ENCODE measurements around the gene CTTN. TPM values are rescaled to one million over a fixed set of nuclear protein-coding genes. Genes with fewer than 3 reads are reported as not detected.

Gene CTTN
- total and polyA plus RNA-seq, 9 of the 15 experiments (the other 6 are each of a cell fraction or from before 2014, with no cell fraction given): 9.9 to 158 (median 99.7) TPM

DNA sequence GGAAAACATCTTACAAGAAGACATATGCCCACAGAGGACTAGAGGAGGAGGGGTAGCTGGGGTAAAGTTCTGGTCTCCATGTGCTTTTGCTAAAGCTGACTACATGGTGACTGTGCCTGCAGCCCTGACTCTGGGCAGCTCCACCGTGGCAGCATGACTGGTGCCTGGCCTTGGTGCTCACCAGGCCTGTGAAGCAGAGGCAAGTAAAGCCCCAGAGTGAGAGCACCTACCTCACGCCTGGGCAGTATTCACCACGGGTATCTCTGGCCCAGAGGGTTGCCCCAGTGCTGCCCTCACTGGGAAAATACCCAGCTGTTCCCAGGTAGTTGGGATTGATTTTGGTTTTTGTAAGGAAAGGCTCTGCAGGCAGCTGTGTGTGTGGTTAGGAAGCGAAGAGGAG, 78.3 kb downstream of the CTTN start:
- H3K9me1 ChIP-seq (ENCODE audit: control insufficient read depth, insufficient read depth, low read length): no peaks in the 10 kb centered on the region
- no peak for TF ChIP-seq NFATC3 (IDR thresholded peaks at IDR 0.05)
- no peak for TF ChIP-seq CHD1 (IDR thresholded peaks at IDR 0.05; ENCODE audit: low read length)
- no peak for TF ChIP-seq TCF3 (CRISPR knock-in tag; IDR thresholded peaks at IDR 0.05)
- ATAC-seq (no peak), DNase-seq (ENCODE audit: extremely low read depth in 1 of 4, low spot score in 3 of 4) (no peak), FAIRE-seq (no peak)
- WGBS (ENCODE audit: insufficient coverage, low coverage, missing lambda C conversion rate): 0% methylated on average over 4 of the region's 4 CpGs
- no peak overlapping the region for H3K4me2 ChIP-seq (ENCODE audit: insufficient read depth, low read length)
- H3K79me2 ChIP-seq (ENCODE audit: control insufficient read depth, insufficient read depth, low read length): no peaks in the 10 kb centered on the region
- H3K9ac ChIP-seq (ENCODE audit: insufficient read depth in 1 of 2, low read depth in 2 of 2, low read length in 2 of 2): no peak overlapping the region
- H3K4me3 ChIP-seq: no peak overlapping the region
- ChIA-PET POLR2A (interaction anchor here (0.7 to 0.8 kb wide), 2 partner anchors 8 to 906 kb away, joined by 3 read pairs; no protein-coding TSS in a partner anchor), CTCF (ENCODE audit: low intra/inter-chr PET ratio) (no interaction called here)
- intact Hi-C loops (cut with micrococcal nuclease): loop anchor here (10.0 kb wide), 1 partner anchor 562 kb away; no protein-coding TSS in a partner anchor
- no TSS peak for BruUV-seq (replicated peaks)
- H4K20me1 ChIP-seq (replicated peaks; ENCODE audit: control insufficient read depth, insufficient read depth, low read length): peaks cover 7% of the 10 kb centered on the region; the same call in 1 of the 2 replicates
- no peaks in the 10 kb centered on the region for H3K9me3 ChIP-seq (replicated peaks; ENCODE audit: control insufficient read depth, insufficient read depth, low read depth, low read length)
- no peak overlapping the region for H2AFZ ChIP-seq (ENCODE audit: low read depth, low read length)
- H3K4me1 ChIP-seq (replicated peaks in 1 of 2; ENCODE audit: control insufficient read depth in 2 of 2, insufficient read depth in 2 of 2, low read length in 2 of 2): no peaks in the 10 kb centered on the region
- peaks cover 20 to 85% of the 10 kb centered on the region in 2 experiments for H3K27me3 ChIP-seq (ENCODE audit: control insufficient read depth in 2 of 2, insufficient read depth in 2 of 2, low read length in 2 of 2)
- in situ Hi-C loops (cut with MboI): no loop called here
- no peak overlapping the region for H3K27ac ChIP-seq (ENCODE audit: extremely low read depth, low read depth, low read length)
- no peaks in the 10 kb centered on the region for H3K36me3 ChIP-seq (ENCODE audit: control insufficient read depth, insufficient read depth, low read length)

DNA sequence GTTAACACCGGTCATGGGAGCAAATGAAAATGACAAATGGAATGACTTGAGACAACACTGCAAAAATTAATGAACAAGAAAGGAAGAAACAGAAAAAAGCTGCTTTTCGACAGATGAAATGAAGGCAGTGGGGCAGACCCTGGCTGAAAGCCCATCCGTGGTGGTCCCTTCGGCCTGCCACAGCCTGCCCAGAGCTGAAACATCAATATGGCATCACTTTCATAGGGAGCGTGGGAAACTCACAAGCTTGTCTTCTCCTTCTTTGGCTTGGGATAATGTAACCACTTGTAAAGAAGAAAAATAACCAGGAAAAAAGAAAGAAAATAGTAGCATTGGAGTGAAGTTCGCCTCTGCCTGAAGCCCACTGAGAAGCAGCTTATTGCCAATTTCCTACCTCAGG, 78.8 kb downstream of the CTTN start:
- H3K4me1 ChIP-seq (replicated peaks in 1 of 2; ENCODE audit: control insufficient read depth in 2 of 2, insufficient read depth in 2 of 2, low read length in 2 of 2): no peaks in the 10 kb centered on the region
- H3K9ac ChIP-seq (ENCODE audit: insufficient read depth in 1 of 2, low read depth in 2 of 2, low read length in 2 of 2): no peak overlapping the region
- BruUV-seq (replicated peaks): no TSS peak
- H3K4me2 ChIP-seq (ENCODE audit: insufficient read depth, low read length): no peak overlapping the region
- peaks cover 4% of the 10 kb centered on the region; the same call in 1 of the 2 replicates for H4K20me1 ChIP-seq (replicated peaks; ENCODE audit: control insufficient read depth, insufficient read depth, low read length)
- DNase-seq (ENCODE audit: extremely low read depth in 1 of 4, low spot score in 3 of 4): no peak
- no peak overlapping the region for H3K27ac ChIP-seq (ENCODE audit: extremely low read depth, low read depth, low read length)
- H3K9me1 ChIP-seq (ENCODE audit: control insufficient read depth, insufficient read depth, low read length): no peaks in the 10 kb centered on the region
- no peak for FAIRE-seq
- H3K27me3 ChIP-seq (ENCODE audit: control insufficient read depth in 2 of 2, insufficient read depth in 2 of 2, low read length in 2 of 2): peaks cover 20 to 85% of the 10 kb centered on the region in 2 experiments
- H3K36me3 ChIP-seq (ENCODE audit: control insufficient read depth, insufficient read depth, low read length): no peaks in the 10 kb centered on the region
- in situ Hi-C loops (cut with MboI) (no loop called here), intact Hi-C loops (cut with micrococcal nuclease) (loop anchor here (10.0 kb wide), 1 partner anchor 562 kb away; no protein-coding TSS in a partner anchor)
- no peak for ATAC-seq
- H3K4me3 ChIP-seq: no peak overlapping the region
- H3K79me2 ChIP-seq (ENCODE audit: control insufficient read depth, insufficient read depth, low read length): no peaks in the 10 kb centered on the region
- no peak overlapping the region for H2AFZ ChIP-seq (ENCODE audit: low read depth, low read length)
- no peaks in the 10 kb centered on the region for H3K9me3 ChIP-seq (replicated peaks; ENCODE audit: control insufficient read depth, insufficient read depth, low read depth, low read length)
- WGBS (ENCODE audit: insufficient coverage, low coverage, missing lambda C conversion rate): 0% methylated on average over 5 of the region's 6 CpGs
- ChIA-PET CTCF (ENCODE audit: low intra/inter-chr PET ratio) (no interaction called here), POLR2A (interaction anchor here (0.8 kb wide), 1 partner anchor 906 kb away, joined by 3 read pairs; no protein-coding TSS in a partner anchor)
- TF ChIP-seq, protein P1, sequence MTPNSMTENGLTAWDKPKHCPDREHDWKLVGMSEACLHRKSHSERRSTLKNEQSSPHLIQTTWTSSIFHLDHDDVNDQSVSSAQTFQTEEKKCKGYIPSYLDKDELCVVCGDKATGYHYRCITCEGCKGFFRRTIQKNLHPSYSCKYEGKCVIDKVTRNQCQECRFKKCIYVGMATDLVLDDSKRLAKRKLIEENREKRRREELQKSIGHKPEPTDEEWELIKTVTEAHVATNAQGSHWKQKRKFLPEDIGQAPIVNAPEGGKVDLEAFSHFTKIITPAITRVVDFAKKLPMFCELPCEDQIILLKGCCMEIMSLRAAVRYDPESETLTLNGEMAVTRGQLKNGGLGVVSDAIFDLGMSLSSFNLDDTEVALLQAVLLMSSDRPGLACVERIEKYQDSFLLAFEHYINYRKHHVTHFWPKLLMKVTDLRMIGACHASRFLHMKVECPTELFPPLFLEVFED (CRISPR knock-in tag; conservative IDR thresholded peaks at IDR 0.05): no peak
- TF ChIP-seq ZNF3 (CRISPR knock-in tag; IDR thresholded peaks at IDR 0.05) (no peak), ZFPM2 (CRISPR knock-in tag; IDR thresholded peaks at IDR 0.05) (no peak)

All from K562 (cell line).